Activated T-cell treated with anti-CD3 and anti-CD28 coated beads, Interleukin-2, amount 50 U/mL, for 4 hours (primary cell): ENCODE measurements around the gene NUCB2. TPM values are rescaled to one million over a fixed set of nuclear protein-coding genes. Genes with fewer than 3 reads are reported as not detected.
"Not testable (repeated sequence)": the region's sequence is repeated elsewhere in the genome, so short reads cannot be mapped to it uniquely, and the experiment has no call there.

Experiments
- ATAC-seq, 2 donors: fragments of 200-7000 bp; cut with Tn5 transposase; one replicate each; pipeline ENCODE4 v1.10.0; 2021
- DNase-seq: peaks from one replicate; pipeline ENCODE4 v3.0.0-alpha.2; 2020
- H3K27me3 Mint-ChIP-seq: one replicate; pipeline ENCODE4 v1.8.0; 2021; ENCODE audit warnings: low read depth, mixed read lengths
- H3K36me3 Mint-ChIP-seq: one replicate; pipeline ENCODE4 v1.8.0; 2022; ENCODE audit warnings: mixed read lengths; ENCODE audit not compliant: insufficient read depth
- H3K4me1 Mint-ChIP-seq: one replicate; pipeline ENCODE4 v1.8.0; 2021; ENCODE audit warnings: low read depth, mixed read lengths
- H3K4me3 Mint-ChIP-seq: one replicate; pipeline ENCODE4 v1.8.0; 2021; ENCODE audit warnings: mild to moderate bottlenecking, moderate library complexity, mixed read lengths
- H3K9me3 Mint-ChIP-seq: one replicate; pipeline ENCODE4 v1.8.0; 2021; ENCODE audit warnings: mixed read lengths
- total RNA-seq, 3 donors: library from RNA; stranded (reverse); gene quantifications; one replicate each; pipeline ENCODE4 v1.2.1, GENCODE V29; 2021

Gene NUCB2
- total RNA-seq, 3 donors from 2014 or later: 18.5 to 22.3 (median 19.6) TPM

DNA sequence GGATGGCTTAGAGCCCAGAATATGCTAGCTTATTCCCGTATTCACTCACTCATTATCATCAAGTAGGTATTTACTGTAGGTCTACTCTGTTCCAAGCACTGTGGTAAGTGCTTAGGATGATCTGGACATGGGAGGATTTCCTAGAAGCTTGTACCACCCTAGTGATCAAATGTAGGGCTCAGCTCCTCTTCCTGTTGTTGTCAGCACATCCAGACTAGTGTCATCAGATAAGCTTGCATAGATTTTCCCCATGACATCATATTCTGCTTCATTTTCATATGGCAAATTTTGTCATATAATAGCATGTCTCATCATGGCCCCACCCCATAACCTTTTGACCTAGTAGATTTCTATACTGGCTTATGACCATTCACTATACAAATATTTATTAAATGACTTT, 19.3 kb upstream of the NUCB2 start:
- peaks cover 15% of the 10 kb centered on the region for H3K4me1 Mint-ChIP-seq
- DNase-seq: no peak
- no peak for ATAC-seq
- no peak overlapping the region for H3K4me3 Mint-ChIP-seq
- no peaks in the 10 kb centered on the region for H3K9me3 Mint-ChIP-seq
- H3K27me3 Mint-ChIP-seq: no peaks in the 10 kb centered on the region
- no peaks in the 10 kb centered on the region for H3K36me3 Mint-ChIP-seq

DNA sequence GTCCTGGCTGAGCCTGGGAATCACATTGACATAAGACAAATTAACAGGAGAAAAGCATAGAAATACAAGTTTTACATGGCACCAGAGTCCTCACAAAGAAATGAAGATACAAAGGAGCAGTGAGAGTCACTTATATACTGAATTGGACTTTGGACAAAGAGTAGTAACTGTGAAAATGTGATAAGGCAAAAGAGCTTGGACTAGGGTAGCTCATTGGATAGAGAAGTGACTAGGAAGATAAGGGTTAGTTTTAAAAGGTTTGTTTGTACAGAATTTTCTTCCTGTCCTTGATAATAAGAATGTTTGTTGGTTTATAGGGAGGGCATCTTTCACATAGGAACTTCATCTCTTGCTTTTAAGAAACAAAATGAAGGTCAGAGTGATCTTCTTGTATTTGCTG, 17.9 kb upstream of the NUCB2 start:
- H3K4me1 Mint-ChIP-seq: peaks cover 15% of the 10 kb centered on the region

DNA sequence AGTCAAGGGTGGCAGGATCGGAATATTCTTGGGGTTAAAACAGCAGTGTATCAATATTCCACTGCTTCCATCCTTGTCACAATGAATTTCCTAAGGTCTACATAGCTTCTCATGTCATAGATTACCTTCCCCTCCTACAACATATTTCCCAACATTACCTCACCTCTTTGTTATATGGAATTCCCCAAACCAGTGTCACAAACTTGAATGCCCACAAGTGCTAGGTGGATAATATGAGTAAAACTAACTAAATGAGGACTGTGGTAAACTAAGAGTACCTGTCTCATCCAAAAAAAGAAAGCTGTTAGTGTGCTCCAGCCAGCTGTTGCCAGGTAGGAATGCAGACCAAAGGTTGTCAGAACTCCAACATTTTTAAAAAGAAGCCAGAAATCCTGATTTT, 17.0 kb upstream of the NUCB2 start:
- H3K27me3 Mint-ChIP-seq: no peaks in the 10 kb centered on the region

More for the DNA sequence above, 17.9 kb upstream of the NUCB2 start:
- ATAC-seq: no peak
- H3K27me3 Mint-ChIP-seq: no peaks in the 10 kb centered on the region
- no peaks in the 10 kb centered on the region for H3K9me3 Mint-ChIP-seq
- no peaks in the 10 kb centered on the region for H3K36me3 Mint-ChIP-seq
- no peak overlapping the region for H3K4me3 Mint-ChIP-seq
- no peak for DNase-seq

DNA sequence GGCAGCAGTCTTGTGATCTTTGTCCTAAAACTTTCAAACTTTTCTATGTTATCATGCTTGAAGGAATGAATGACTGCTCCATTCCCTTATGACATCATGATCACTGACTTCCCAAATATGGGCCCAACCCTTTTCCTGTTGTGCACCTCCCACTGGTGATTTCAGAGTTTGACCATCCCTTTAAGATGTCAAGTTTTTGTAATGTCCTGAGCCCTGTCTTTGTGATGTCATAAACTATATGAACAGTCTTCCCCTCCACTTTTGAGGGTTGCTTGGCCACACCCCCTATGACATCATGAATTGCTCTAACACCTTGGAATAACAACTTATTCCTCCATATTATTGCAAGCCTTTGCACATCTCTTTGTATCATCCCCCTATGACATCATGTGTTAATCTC, 16.5 kb upstream of the NUCB2 start:
- H3K9me3 Mint-ChIP-seq: no peaks in the 10 kb centered on the region
- ATAC-seq (no peak), DNase-seq (no peak)
- H3K27me3 Mint-ChIP-seq: no peaks in the 10 kb centered on the region
- H3K36me3 Mint-ChIP-seq: no peaks in the 10 kb centered on the region
- H3K4me3 Mint-ChIP-seq: no peak overlapping the region
- peaks cover 15% of the 10 kb centered on the region for H3K4me1 Mint-ChIP-seq

More for the DNA sequence above, 17.0 kb upstream of the NUCB2 start:
- no peaks in the 10 kb centered on the region for H3K9me3 Mint-ChIP-seq
- DNase-seq (no peak), ATAC-seq (no peak)
- peaks cover 15% of the 10 kb centered on the region for H3K4me1 Mint-ChIP-seq
- no peaks in the 10 kb centered on the region for H3K36me3 Mint-ChIP-seq
- H3K4me3 Mint-ChIP-seq: no peak overlapping the region

DNA sequence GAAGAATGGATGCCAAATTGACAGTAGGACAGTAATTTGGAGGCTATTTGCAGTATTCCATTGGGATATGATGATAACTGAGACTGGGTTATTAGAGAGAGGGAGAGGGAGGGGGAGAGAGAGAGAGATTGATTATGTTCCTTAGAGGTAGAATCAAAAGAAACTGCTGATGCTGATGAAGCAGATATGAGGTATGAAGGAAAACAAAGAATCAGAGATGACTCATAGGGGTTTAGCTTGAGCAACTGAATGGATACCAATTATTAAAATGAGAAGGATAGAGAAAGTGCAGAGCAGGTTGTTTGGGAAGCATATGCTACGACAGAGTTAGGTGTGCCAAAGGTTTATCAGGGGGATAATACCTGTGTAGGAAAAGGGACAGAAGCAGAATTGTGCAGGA, 12.8 kb upstream of the NUCB2 start:
- no peak for DNase-seq
- ATAC-seq: no peak
- no peaks in the 10 kb centered on the region for H3K27me3 Mint-ChIP-seq
- H3K4me3 Mint-ChIP-seq: no peak overlapping the region
- H3K36me3 Mint-ChIP-seq: no peaks in the 10 kb centered on the region
- peaks cover 9% of the 10 kb centered on the region for H3K4me1 Mint-ChIP-seq
- no peaks in the 10 kb centered on the region for H3K9me3 Mint-ChIP-seq

DNA sequence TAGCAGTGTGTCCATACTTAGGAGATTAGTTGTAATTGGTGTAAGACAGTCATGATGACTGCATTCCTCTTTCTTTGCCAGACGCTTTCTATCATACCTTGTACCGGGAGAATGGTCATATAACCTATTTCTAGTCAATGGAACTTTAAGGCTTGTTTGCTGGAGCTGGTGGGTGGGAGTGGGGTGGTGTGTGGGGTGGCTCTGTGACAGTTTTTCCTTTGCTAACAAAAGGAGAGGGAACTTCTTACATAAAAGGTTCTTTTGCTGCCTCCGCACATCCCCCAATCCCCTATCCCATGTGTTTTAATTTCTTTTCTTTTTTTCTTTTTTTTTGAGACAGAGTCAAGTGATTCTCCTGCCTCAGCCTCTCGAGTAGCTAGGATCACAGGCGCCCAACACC, 9.8 kb upstream of the NUCB2 start:
- ATAC-seq (no peak), DNase-seq (no peak)
- H3K36me3 Mint-ChIP-seq: no peaks in the 10 kb centered on the region
- no peak overlapping the region for H3K4me3 Mint-ChIP-seq
- H3K9me3 Mint-ChIP-seq: no peaks in the 10 kb centered on the region
- peaks cover 7% of the 10 kb centered on the region for H3K4me1 Mint-ChIP-seq
- no peaks in the 10 kb centered on the region for H3K27me3 Mint-ChIP-seq

DNA sequence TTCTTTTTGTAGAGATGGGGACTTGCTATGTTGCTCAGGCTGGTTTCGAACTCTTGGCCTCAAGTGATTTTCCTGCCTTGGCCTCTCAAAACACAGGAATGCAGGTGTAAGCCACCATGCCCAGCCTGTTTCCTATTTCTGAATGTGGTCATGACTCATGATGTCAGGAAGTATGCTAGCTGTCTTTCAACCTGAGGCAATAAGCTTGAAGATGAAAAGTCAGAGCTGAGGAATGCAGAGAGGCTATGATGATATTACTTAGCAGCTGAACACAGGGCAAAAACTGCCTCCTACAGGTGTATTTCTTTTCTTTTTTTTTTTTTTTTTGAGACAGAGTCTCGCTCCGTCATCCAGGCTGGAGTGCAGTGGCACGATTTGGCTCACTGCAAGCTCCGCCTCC, 9.0 kb upstream of the NUCB2 start:
- Mint-ChIP-seq H3K27me3 (no peaks in the 10 kb centered on the region), H3K9me3 (no peaks in the 10 kb centered on the region), H3K4me1 (peaks cover 7% of the 10 kb centered on the region), H3K36me3 (no peaks in the 10 kb centered on the region), H3K4me3 (no peak overlapping the region)
- DNase-seq (no peak), ATAC-seq (peak in 1 of 2 donors; percentile 59)

DNA sequence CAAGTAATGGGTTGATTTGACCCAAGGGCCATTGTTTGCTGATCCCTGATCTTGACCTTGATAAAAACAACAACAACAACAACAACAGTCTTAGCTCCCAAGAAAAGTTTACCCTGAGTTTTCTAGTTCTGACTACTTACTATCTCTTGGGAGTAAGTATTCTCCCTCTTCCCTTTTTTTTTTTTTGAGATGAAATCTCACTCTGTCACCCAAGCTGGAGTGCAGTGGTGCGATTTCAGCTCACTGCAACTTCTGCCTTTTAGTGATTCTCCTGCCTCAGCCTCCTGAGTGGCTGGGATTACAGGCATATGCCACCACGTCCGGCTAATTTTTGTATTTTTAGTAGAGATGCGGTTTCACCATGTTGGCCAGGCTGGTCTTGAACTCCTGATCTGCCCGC, 8.0 kb upstream of the NUCB2 start:
- ATAC-seq, DNase-seq, H3K27me3 Mint-ChIP-seq, H3K9me3 Mint-ChIP-seq, H3K36me3 Mint-ChIP-seq, H3K4me3 Mint-ChIP-seq, H3K4me1 Mint-ChIP-seq: not testable (repeated sequence)

DNA sequence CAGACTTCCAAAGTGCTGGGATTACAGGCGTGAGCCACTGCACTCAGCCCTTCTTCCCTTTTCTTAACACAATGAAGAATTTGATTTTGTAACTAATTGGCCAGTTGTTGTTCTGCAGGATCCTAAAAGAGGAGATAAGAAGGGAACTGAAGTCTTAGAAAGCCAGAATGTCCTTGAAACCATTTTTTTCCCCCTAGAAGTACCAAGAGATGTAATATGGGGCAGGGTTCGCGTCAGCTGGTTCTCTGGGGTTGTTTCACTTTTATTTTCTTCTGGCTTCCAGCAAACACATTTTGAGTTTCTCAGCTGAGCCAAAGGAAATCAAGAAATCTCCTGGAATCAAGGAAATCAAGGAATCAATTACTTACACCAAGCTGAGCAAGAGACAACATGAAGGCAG, 7.6 kb upstream of the NUCB2 start:
- Mint-ChIP-seq H3K4me3 (no peak overlapping the region), H3K36me3 (no peaks in the 10 kb centered on the region), H3K4me1 (peaks cover 7% of the 10 kb centered on the region), H3K9me3 (no peaks in the 10 kb centered on the region), H3K27me3 (no peaks in the 10 kb centered on the region)
- ATAC-seq (no peak), DNase-seq (no peak)

DNA sequence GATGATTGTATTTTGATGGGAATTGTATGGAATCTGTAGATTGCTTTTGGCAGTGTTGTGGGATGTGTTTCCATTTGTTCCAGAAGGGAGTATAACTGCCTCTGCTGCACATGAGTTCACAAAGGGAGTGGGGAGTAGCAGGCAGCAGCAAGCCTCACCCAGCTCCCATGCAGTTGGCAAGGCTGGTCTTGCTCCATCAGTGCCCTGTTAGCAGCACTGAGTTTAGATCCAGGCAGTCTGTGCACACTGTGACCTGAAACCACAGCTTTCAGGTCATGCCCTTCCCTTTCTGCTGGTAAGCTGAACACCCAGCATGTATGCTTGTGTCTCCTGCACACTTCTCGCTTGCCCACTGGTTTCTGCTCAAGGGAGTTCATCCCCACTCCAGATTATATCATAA, 3.7 kb upstream of the NUCB2 start:
- DNase-seq (no peak), ATAC-seq (no peak)
- Mint-ChIP-seq H3K36me3 (no peaks in the 10 kb centered on the region), H3K4me3 (no peak overlapping the region), H3K27me3 (no peaks in the 10 kb centered on the region), H3K9me3 (no peaks in the 10 kb centered on the region), H3K4me1 (peaks cover 24% of the 10 kb centered on the region)

DNA sequence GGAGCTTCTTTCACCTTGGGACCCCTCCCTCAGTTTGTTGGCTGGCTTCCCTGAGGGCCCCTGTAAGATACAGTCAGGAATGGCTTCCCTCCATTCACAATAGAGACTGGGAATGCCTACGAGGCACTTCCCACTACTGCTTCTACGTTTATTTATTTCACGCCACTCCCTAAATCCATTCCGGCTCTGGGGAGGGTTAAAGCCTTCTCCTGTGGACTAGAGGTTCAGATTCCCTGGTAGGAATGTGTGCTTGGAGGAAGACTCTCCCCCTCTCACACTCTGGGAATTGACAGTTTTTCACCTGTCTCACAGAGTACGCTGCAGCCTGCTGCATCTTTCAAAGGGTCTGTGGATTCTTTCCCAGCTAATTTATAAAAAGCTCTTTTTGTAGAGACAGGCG, 3.3 kb upstream of the NUCB2 start:
- Mint-ChIP-seq H3K4me1 (peaks cover 25% of the 10 kb centered on the region), H3K27me3 (no peaks in the 10 kb centered on the region), H3K4me3 (no peak overlapping the region), H3K9me3 (no peaks in the 10 kb centered on the region), H3K36me3 (no peaks in the 10 kb centered on the region)
- ATAC-seq (no peak), DNase-seq (no peak)

DNA sequence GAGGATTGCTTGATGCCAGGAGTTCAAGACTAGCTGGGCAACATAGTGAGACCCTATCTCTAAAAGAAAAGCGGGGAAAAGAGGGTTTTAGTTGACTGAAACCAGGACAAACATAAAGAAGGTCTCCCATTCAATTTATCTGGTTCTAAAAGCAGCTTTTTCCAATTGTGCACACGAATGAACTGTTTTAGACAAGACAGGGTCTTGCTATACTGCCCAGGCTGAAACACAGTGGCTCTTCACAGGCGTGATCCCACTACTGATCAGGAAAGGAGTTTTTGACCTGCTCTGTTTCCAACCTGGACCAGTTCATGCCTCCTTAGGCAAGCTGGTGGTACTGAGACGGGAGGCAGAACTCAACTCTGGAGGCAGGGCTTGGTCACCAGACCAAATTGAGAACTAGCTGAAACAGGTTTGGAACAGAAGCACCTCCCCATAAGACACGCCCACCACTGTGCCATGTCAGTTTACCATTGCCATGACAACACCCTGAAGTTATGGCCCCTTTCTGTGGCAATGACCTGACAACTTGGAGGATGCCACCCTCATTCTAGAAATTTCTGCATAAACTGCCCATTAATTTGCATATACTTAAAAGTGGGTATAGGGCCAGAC, 2.8 kb upstream of the NUCB2 start:
- no peak for ATAC-seq
- no peaks in the 10 kb centered on the region for H3K27me3 Mint-ChIP-seq
- no peaks in the 10 kb centered on the region for H3K9me3 Mint-ChIP-seq
- no peak for DNase-seq
- no peaks in the 10 kb centered on the region for H3K36me3 Mint-ChIP-seq
- H3K4me1 Mint-ChIP-seq: peaks cover 30% of the 10 kb centered on the region
- no peak overlapping the region for H3K4me3 Mint-ChIP-seq

DNA sequence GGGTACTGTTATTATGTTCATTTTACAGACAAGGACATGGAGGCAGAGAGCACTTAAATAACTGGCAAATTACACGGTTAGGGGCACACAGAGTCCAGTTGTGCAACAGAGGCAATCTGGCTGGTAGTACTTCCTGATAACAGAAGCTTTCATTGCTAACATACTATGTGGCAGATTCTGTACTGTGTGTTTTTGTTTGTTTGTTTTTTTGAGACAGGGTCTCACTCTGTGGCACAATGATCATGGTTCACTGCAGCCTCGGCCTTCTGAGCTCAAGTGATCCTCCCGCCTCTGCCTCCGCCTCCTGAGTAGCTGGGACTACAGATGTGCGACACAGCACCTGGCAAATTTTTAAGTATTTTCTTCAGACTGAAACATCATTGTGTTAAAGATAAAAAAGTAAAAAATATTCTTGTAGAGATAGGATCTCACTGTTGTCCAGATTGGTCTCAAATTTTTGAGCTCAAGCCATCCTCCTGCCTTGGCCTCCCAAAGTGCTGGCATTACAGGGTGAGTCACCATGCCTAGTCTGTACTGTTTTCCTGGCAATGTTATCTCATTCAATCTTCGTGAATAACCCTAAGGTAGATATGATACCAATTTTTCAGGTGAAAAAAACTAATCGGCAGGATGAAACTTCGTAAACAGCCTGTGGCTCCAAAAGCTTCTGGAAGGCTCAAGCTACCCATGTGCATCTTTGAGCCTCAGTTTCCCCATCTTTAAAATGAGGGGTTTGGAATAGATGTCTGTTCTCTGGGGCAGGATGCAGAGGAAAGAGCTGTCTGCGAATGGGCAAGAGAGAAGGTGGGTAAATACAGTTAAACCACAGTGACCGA, 921 bp upstream of the NUCB2 start:
- no peaks in the 10 kb centered on the region for H3K36me3 Mint-ChIP-seq
- H3K9me3 Mint-ChIP-seq: no peaks in the 10 kb centered on the region
- ATAC-seq: no peak
- H3K4me3 Mint-ChIP-seq: peak overlapping the region; percentile 81
- H3K27me3 Mint-ChIP-seq: no peaks in the 10 kb centered on the region
- H3K4me1 Mint-ChIP-seq: peaks cover 34% of the 10 kb centered on the region
- no peak for DNase-seq

DNA sequence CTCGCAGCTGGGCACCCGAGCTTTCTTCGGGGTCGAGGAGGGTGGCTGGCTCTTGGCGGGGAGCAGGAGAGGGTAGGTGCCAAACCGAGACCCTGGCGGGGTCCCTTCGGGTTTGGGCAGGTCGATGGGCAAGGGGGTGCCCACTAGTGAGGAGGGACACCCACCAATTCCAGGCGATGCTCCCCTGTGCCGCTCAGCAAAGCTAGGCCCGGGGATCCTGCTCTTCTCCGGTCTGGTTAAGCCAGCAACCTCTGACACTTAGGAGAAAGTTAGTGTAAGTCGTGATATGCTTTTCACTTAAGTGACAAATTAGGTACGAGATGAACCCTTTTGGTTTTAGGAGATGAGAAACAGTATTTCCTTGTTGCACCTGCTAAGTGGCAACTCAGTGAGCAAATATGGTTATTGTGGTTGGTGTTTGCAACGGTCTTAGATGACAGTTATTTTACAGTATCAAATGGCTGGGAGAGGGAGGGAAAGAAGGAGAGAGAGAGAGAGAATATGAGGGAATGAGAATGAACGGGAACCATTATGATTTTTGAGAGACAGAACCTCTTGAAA, 565 bp downstream of the NUCB2 start:
- Mint-ChIP-seq H3K27me3 (no peaks in the 10 kb centered on the region), H3K4me1 (peaks cover 39% of the 10 kb centered on the region), H3K4me3 (peak overlapping the region; percentile 81), H3K36me3 (no peaks in the 10 kb centered on the region), H3K9me3 (no peaks in the 10 kb centered on the region)
- no peak for DNase-seq
- ATAC-seq: peak; percentile 56 to 57
